Hypothalamus (tissue), 51 donors: ENCODE data around the gene TUBGCP5.

Source experiments
- DNase-seq, 51 donors: peaks; one replicate each; lab custom pipeline; 2025; lab: John Stamatoyannopoulos, UW

Gene TUBGCP5

GRCh38 chr15:22955544-22956119 lies 83.7 kb downstream of the TUBGCP5 start:
- no peak for DNase-seq

- no peak for DNase-seq
Observed at GRCh38 chr15:22954798-22955543, 84.4 kb downstream of the TUBGCP5 start.

- DNase-seq = no peak
Observed at GRCh38 chr15:22954326-22954725, 85.0 kb downstream of the TUBGCP5 start.

- DNase-seq = no peak
Observed at GRCh38 chr15:22952796-22953579, 86.4 kb downstream of the TUBGCP5 start.

GRCh38 chr15:22951381-22952280 lies 87.7 kb downstream of the TUBGCP5 start:
- DNase-seq = no peak

GRCh38 chr15:22951031-22951380 lies 88.4 kb downstream of the TUBGCP5 start:
- DNase-seq = no peak

- no peak for DNase-seq
Observed at GRCh38 chr15:22950256-22950990, 88.9 kb downstream of the TUBGCP5 start.
